Retinal pigment epithelial cell (primary cell): Measurements from ENCODE around the gene ARPIN.
"Not testable (repeated sequence)": the region's sequence is repeated elsewhere in the genome, so short reads cannot be mapped to it uniquely, and the experiment has no call there.

Experiments
- DNase-seq: peaks from one replicate; pipeline ENCODE4 v3.0.0-alpha.2; 2010; ENCODE audit warnings: low read depth
- H3K4me3 ChIP-seq: 2 replicates; pipeline ENCODE4 v1.5.1; 2011; ENCODE audit warnings: mild to moderate bottlenecking, low read length, control low read depth, moderate library complexity
- CTCF ChIP-seq: conservative IDR thresholded peaks from 2 replicates; pipeline ENCODE4 v1.5.1; 2011; ENCODE audit warnings: low read depth, low read length, control low read depth, inconsistent platforms

ARPIN gene

GRCh38 chr15:89912674-89913396 lies at the start of gene ARPIN:
Gene ARPIN (minus strand): TSS chr15:89912952. CDS start chr15:89912835, 117 bp downstream.
- no peak for DNase-seq
- H3K4me3 ChIP-seq, result peak within 1 kb of the TSS; percentile 66
- TF ChIP-seq CTCF, result no peak

DNA sequence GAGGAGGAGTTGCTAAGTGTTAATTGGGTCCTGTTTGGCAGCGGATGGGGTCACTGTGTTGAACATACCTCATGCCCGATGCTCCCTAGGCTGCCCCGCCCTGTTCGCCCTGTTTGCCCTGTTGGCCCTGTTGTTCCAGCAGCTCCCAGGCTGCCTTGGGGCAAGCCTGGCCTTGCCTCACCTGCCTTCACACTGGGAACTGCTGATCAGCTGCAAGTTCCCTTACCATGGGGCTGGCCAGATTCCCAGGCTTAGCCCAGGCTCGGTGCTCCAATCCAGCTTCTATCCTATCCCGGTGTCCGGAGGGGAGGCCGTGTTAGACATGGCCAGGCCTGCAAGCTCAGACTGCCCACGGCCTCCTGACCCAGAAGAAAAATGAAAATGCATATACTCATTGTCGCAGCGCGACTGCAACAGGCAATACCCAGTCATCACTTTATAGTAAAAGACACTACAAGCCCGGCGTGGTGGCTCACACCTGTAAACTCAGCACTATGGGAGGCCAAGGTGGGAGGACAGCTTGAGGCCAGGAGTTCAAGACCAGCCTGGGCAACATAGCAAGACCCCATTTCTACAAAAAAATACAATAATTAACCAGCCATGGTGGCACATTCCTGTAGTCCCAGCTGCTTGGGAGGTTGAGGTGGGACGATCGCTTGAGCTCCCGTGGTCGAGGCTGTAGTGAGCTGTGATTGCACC lies 45.5 kb upstream of the ARPIN start:
- no peak for TF ChIP-seq CTCF
- DNase-seq, result no peak
- no peak overlapping the region for H3K4me3 ChIP-seq

- H3K4me3 ChIP-seq, DNase-seq: not testable (repeated sequence)
Measured at GRCh38 chr15:89955449-89955998, 42.8 kb upstream of the ARPIN start.

DNA sequence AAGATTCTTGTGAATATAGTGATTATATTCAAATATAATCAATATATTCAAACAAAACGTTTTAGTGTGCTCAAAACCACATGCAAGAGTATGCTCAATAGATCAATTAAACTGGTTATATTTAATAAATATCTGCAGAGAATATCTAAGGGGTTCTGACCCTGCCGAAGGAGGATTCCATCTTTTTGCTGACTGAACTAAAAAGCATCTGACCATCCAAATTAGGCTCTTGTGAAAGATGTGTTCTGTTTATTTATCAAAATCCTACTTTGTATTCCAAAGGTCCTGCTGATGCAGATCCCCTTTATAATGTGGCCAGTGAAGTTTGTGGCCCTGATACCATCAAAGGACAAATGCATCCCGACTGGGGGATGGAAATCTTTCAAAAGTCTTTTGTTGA lies 41.8 kb upstream of the ARPIN start:
- no peak for TF ChIP-seq CTCF
- DNase-seq, result no peak

GRCh38 chr15:89948796-89949195 lies 36.0 kb upstream of the ARPIN start:
- TF ChIP-seq CTCF, result no peak
- no peak overlapping the region for H3K4me3 ChIP-seq
- DNase-seq, result no peak

More for the DNA sequence above, 41.8 kb upstream of the ARPIN start:
- H3K4me3 ChIP-seq, result no peak overlapping the region

DNA sequence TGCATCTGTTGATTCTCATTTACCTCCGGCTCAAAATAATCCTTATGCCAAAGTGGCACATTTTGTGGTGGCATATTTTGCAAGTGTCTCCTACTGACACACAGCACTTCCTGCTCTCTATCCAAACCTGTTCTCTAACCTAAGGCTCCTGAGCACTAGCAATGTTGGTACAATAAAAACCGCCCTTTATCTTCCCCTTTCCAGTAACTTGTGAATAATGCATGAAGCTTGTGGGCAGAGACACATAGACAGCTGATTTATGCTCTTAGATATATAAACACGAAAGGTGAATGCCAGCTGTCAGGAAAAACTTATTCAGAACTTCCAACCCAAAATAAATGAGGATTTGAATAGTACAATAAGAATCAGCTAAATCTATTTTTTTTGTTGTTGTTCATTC lies 34.6 kb upstream of the ARPIN start:
- DNase-seq, result no peak
- no peak overlapping the region for H3K4me3 ChIP-seq
- TF ChIP-seq CTCF, result no peak

DNA sequence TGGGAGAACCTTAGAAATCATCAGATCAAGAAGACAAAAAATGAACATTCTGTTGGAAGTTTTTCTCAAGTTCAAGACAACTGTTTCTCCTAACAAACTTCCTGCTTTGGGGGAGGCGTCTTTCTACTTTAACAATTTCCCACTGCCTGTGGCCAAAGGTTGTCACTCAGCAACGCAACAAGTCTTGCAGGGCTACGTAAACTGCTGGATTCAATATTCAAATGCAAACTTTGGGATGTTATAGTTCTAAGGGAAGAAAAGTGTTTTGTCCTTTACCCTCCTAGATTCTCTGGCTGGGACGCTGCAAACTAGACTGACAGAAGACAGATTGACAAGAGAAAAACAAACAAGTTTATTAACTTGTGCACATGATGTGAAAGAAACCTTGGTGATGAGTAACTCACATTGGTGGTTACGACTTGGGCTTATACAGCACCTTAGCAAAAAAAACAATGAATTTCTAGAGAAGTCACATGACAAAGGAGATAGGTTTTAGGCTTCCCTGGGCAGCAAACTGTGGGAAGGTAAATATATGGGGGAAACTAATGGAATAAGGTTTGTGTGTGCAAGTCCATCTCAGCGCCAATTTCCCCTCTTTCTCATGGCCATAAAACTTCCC lies 34.0 kb upstream of the ARPIN start:
- DNase-seq, result no peak
- no peak for TF ChIP-seq CTCF
- H3K4me3 ChIP-seq, result no peak overlapping the region

DNA sequence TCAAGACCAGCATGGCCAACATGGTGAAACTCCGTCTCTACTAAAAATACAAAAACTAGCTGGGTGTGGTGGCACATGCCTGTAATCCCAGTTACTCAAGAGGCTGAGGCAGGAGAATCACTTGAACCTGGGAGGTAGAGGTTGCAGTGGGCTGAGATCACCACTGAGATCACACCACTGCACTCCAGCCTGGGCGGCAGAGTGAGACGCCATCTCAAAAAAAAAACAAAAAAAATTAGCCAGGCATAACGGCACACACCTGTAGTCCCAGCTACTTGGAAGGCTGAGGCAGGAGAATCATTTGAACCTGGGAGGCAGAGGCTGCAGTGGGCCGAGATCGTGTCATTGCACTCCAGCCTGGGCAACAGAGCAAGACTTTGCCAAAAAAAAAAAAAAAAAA lies 31.0 kb upstream of the ARPIN start:
- H3K4me3 ChIP-seq, DNase-seq: not testable (repeated sequence)
